ENCODE data around the gene NSD1. TPM values are rescaled to one million over a fixed set of nuclear protein-coding genes. Genes with fewer than 3 reads are reported as not detected.

The NSD1 gene
- polyA plus RNA-seq, 4 donors, result 4.3 to 27.2 (median 11.5) TPM

DNA sequence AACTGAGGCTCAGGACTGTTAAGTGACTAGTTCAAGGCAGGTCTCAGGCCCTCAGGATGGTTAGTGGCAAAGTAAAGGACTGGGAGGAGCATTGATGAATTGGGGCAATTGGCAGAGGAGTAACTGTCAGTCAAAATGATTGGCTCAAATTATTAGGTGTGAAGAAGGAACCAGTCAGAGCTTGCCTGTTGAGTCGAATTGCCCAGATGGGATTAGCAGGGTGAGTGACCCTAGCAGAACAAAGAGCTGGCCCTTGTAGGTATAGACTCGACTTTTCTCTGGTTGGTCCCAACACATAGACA is 2.6 kb upstream of the NSD1 start:
- H3K27me3 ChIP-seq (ENCODE audit: control insufficient read depth in 3 of 3, insufficient read depth in 3 of 3, low read length in 3 of 3), result no peaks in the 10 kb centered on the region
- H3K4me3 ChIP-seq (ENCODE audit: low read depth in 1 of 3, low read length in 3 of 3), result no peak overlapping the region
- H3K4me1 ChIP-seq (ENCODE audit: control insufficient read depth in 3 of 3, insufficient read depth in 2 of 3, low read depth in 1 of 3, low read length in 2 of 3), result peaks cover 5 to 20% (median 11%) of the 10 kb centered on the region in 3 donors
- no peaks in the 10 kb centered on the region for H3K9me3 ChIP-seq (ENCODE audit: control insufficient read depth in 2 of 2, insufficient read depth in 1 of 2, low read depth in 1 of 2, low read length in 1 of 2)
- H3K36me3 ChIP-seq (ENCODE audit: control insufficient read depth in 3 of 3, insufficient read depth in 2 of 3, low read depth in 1 of 3, low read length in 3 of 3), result peaks cover 0 to 3% (median 2%) of the 10 kb centered on the region in 3 donors
- 50 to 73% (median 50%) methylated on average over 2 of the region's 2 CpGs for WGBS, 3 donors
- H3K27ac ChIP-seq (ENCODE audit: low read depth in 1 of 3, low read length in 2 of 3), result no peak overlapping the region
- DNase-seq (no peak), FAIRE-seq (no peak)

GRCh38 chr5:177131352-177132135 is 2.0 kb upstream of the NSD1 start:
- WGBS, 3 donors, result 86 to 89% (median 88%) methylated on average over 31 of the region's 31 CpGs
- no peak overlapping the region for H3K4me3 ChIP-seq (ENCODE audit: low read depth in 1 of 3, low read length in 3 of 3)
- H3K4me1 ChIP-seq (ENCODE audit: control insufficient read depth in 3 of 3, insufficient read depth in 2 of 3, low read depth in 1 of 3, low read length in 2 of 3), result peaks cover 5 to 25% (median 14%) of the 10 kb centered on the region in 3 donors
- no peaks in the 10 kb centered on the region for H3K9me3 ChIP-seq (ENCODE audit: control insufficient read depth in 2 of 2, insufficient read depth in 1 of 2, low read depth in 1 of 2, low read length in 1 of 2)
- H3K36me3 ChIP-seq (ENCODE audit: control insufficient read depth in 3 of 3, insufficient read depth in 2 of 3, low read depth in 1 of 3, low read length in 3 of 3), result peaks cover 0 to 5% (median 2%) of the 10 kb centered on the region in 3 donors
- no peak overlapping the region for H3K27ac ChIP-seq (ENCODE audit: low read depth in 1 of 3, low read length in 2 of 3)
- DNase-seq, result peak; percentile 33 to 41
- FAIRE-seq, result no peak
- no peaks in the 10 kb centered on the region for H3K27me3 ChIP-seq (ENCODE audit: control insufficient read depth in 3 of 3, insufficient read depth in 3 of 3, low read length in 3 of 3)

GRCh38 chr5:177132136-177133095 is 1.2 kb upstream of the NSD1 start:
- H3K4me3 ChIP-seq (ENCODE audit: low read depth in 1 of 3, low read length in 3 of 3), result peak overlapping the region; percentile 46 to 77 (median 72)
- peaks cover 0 to 8% (median 2%) of the 10 kb centered on the region in 3 donors for H3K36me3 ChIP-seq (ENCODE audit: control insufficient read depth in 3 of 3, insufficient read depth in 2 of 3, low read depth in 1 of 3, low read length in 3 of 3)
- FAIRE-seq, result no peak
- peak overlapping the region; percentile 68 to 96 (median 86) for H3K27ac ChIP-seq (ENCODE audit: low read depth in 1 of 3, low read length in 2 of 3)
- DNase-seq, result peak; percentile 29 to 71
- H3K27me3 ChIP-seq (ENCODE audit: control insufficient read depth in 3 of 3, insufficient read depth in 3 of 3, low read length in 3 of 3), result no peaks in the 10 kb centered on the region
- peaks cover 5 to 28% (median 17%) of the 10 kb centered on the region in 3 donors for H3K4me1 ChIP-seq (ENCODE audit: control insufficient read depth in 3 of 3, insufficient read depth in 2 of 3, low read depth in 1 of 3, low read length in 2 of 3)
- WGBS, 3 donors, result 40 to 77% (median 77%) methylated on average over 35 to 100 of the region's 100 CpGs
- no peaks in the 10 kb centered on the region for H3K9me3 ChIP-seq (ENCODE audit: control insufficient read depth in 2 of 2, insufficient read depth in 1 of 2, low read depth in 1 of 2, low read length in 1 of 2)

- Histone ChIP-seq H3K36me3 (ENCODE audit: control insufficient read depth in 3 of 3, insufficient read depth in 2 of 3, low read depth in 1 of 3, low read length in 3 of 3) (peaks cover 0 to 20% (median 2%) of the 10 kb centered on the region in 3 donors), H3K27ac (ENCODE audit: low read depth in 1 of 3, low read length in 2 of 3) (peak overlapping the region; percentile 56 to 90 (median 75)), H3K9me3 (ENCODE audit: control insufficient read depth in 2 of 2, insufficient read depth in 1 of 2, low read depth in 1 of 2, low read length in 1 of 2) (no peaks in the 10 kb centered on the region), H3K27me3 (ENCODE audit: control insufficient read depth in 3 of 3, insufficient read depth in 3 of 3, low read length in 3 of 3) (no peaks in the 10 kb centered on the region), H3K4me1 (ENCODE audit: control insufficient read depth in 3 of 3, insufficient read depth in 2 of 3, low read depth in 1 of 3, low read length in 2 of 3) (peaks cover 5 to 28% (median 17%) of the 10 kb centered on the region in 3 donors), H3K4me3 (ENCODE audit: low read depth in 1 of 3, low read length in 3 of 3) (peak overlapping the region; percentile 65 to 77 (median 72))
- DNase-seq (peak; percentile 54 to 90), FAIRE-seq (no peak)
- 0 to 1% (median 0%) methylated on average over 42 to 83 of the region's 83 CpGs for WGBS, 3 donors
Measured at GRCh38 chr5:177133853-177134696, 502 bp downstream of the NSD1 start.

GRCh38 chr5:177134697-177135225 is 1.2 kb downstream of the NSD1 start:
- H3K27me3 ChIP-seq (ENCODE audit: control insufficient read depth in 3 of 3, insufficient read depth in 3 of 3, low read length in 3 of 3), result no peaks in the 10 kb centered on the region
- 10 to 15% (median 11%) methylated on average over 13 of the region's 13 CpGs for WGBS, 3 donors
- DNase-seq, result no peak
- H3K9me3 ChIP-seq (ENCODE audit: control insufficient read depth in 2 of 2, insufficient read depth in 1 of 2, low read depth in 1 of 2, low read length in 1 of 2), result no peaks in the 10 kb centered on the region
- peaks cover 0 to 23% (median 2%) of the 10 kb centered on the region in 3 donors for H3K36me3 ChIP-seq (ENCODE audit: control insufficient read depth in 3 of 3, insufficient read depth in 2 of 3, low read depth in 1 of 3, low read length in 3 of 3)
- H3K27ac ChIP-seq (ENCODE audit: low read depth in 1 of 3, low read length in 2 of 3), result peak overlapping the region; percentile 56 to 90 (median 75)
- no peak for FAIRE-seq
- H3K4me1 ChIP-seq (ENCODE audit: control insufficient read depth in 3 of 3, insufficient read depth in 2 of 3, low read depth in 1 of 3, low read length in 2 of 3), result peaks cover 5 to 28% (median 17%) of the 10 kb centered on the region in 3 donors
- H3K4me3 ChIP-seq (ENCODE audit: low read depth in 1 of 3, low read length in 3 of 3), result peak overlapping the region; percentile 65 to 77 (median 72)

GRCh38 chr5:177140312-177140711 is 6.7 kb downstream of the NSD1 start:
- Histone ChIP-seq H3K4me1 (ENCODE audit: control insufficient read depth in 3 of 3, insufficient read depth in 2 of 3, low read depth in 1 of 3, low read length in 2 of 3) (peaks cover 0 to 13% (median 11%) of the 10 kb centered on the region in 3 donors), H3K4me3 (ENCODE audit: low read depth in 1 of 3, low read length in 3 of 3) (no peak overlapping the region), H3K27me3 (ENCODE audit: control insufficient read depth in 3 of 3, insufficient read depth in 3 of 3, low read length in 3 of 3) (no peaks in the 10 kb centered on the region), H3K9me3 (ENCODE audit: control insufficient read depth in 2 of 2, insufficient read depth in 1 of 2, low read depth in 1 of 2, low read length in 1 of 2) (no peaks in the 10 kb centered on the region), H3K36me3 (ENCODE audit: control insufficient read depth in 3 of 3, insufficient read depth in 2 of 3, low read depth in 1 of 3, low read length in 3 of 3) (peaks cover 3 to 43% (median 4%) of the 10 kb centered on the region in 3 donors), H3K27ac (ENCODE audit: low read depth in 1 of 3, low read length in 2 of 3) (no peak overlapping the region)
- 76 to 92% (median 86%) methylated on average over 2 of the region's 2 CpGs for WGBS, 3 donors
- FAIRE-seq (no peak), DNase-seq (no peak)

- FAIRE-seq (no peak), DNase-seq (no peak)
- H3K4me3 ChIP-seq (ENCODE audit: low read depth in 1 of 3, low read length in 3 of 3), result no peak overlapping the region
- H3K9me3 ChIP-seq (ENCODE audit: control insufficient read depth in 2 of 2, insufficient read depth in 1 of 2, low read depth in 1 of 2, low read length in 1 of 2), result no peaks in the 10 kb centered on the region
- H3K4me1 ChIP-seq (ENCODE audit: control insufficient read depth in 3 of 3, insufficient read depth in 2 of 3, low read depth in 1 of 3, low read length in 2 of 3), result peaks cover 0 to 3% (median 3%) of the 10 kb centered on the region in 3 donors
- H3K27ac ChIP-seq (ENCODE audit: low read depth in 1 of 3, low read length in 2 of 3), result no peak overlapping the region
- H3K36me3 ChIP-seq (ENCODE audit: control insufficient read depth in 3 of 3, insufficient read depth in 2 of 3, low read depth in 1 of 3, low read length in 3 of 3), result peaks cover 3 to 50% (median 4%) of the 10 kb centered on the region in 3 donors
- 80 to 83% (median 81%) methylated on average over 3 of the region's 3 CpGs for WGBS, 3 donors
- no peaks in the 10 kb centered on the region for H3K27me3 ChIP-seq (ENCODE audit: control insufficient read depth in 3 of 3, insufficient read depth in 3 of 3, low read length in 3 of 3)
Measured at GRCh38 chr5:177141496-177141895, 7.9 kb downstream of the NSD1 start.

All from small intestine (tissue), 7 donors.